ENCODE results near the gene CLDN4.
A peak's percentile ranks its signal among the peaks of the same experiment; 100 is the strongest.
"Not testable (repeated sequence)": the region's sequence is repeated elsewhere in the genome, so short reads cannot be mapped to it uniquely, and the experiment has no call there.

CLDN4 gene

GRCh38 chr7:73842067-73842976 lies 11.5 kb downstream of the CLDN4 start, which contains the start of gene METTL27:
Gene METTL27, minus strand, starts transcription at chr7:73842516. Its CDS starts 376 bp downstream, at chr7:73842140.
- peak; percentile 91 for DNase-seq (ENCODE audit: low read depth)

- DNase-seq (ENCODE audit: low read depth): no peak
Measured at GRCh38 chr7:73844131-73844547, 13.3 kb downstream of the CLDN4 start.

GRCh38 chr7:73844848-73845460 lies 14.2 kb downstream of the CLDN4 start:
- DNase-seq (ENCODE audit: low read depth): peak; percentile 78

- DNase-seq (ENCODE audit: low read depth): not testable (repeated sequence)
Measured at GRCh38 chr7:73845701-73846195, 15.0 kb downstream of the CLDN4 start.

GRCh38 chr7:73847941-73848723 lies 17.3 kb downstream of the CLDN4 start:
- DNase-seq (ENCODE audit: low read depth): no peak

GRCh38 chr7:73850781-73851207 lies 20.0 kb downstream of the CLDN4 start:
- peak; percentile 99 for DNase-seq (ENCODE audit: low read depth)

GRCh38 chr7:73851410-73852338 lies 20.9 kb downstream of the CLDN4 start:
- DNase-seq (ENCODE audit: low read depth): peak; percentile 94

GRCh38 chr7:73852500-73852899 lies 21.7 kb downstream of the CLDN4 start:
- DNase-seq (ENCODE audit: low read depth): no peak

- no peak for DNase-seq (ENCODE audit: low read depth)
Measured at GRCh38 chr7:73856941-73857340, 26.1 kb downstream of the CLDN4 start.

GRCh38 chr7:73858807-73859206 lies 28.0 kb downstream of the CLDN4 start:
- DNase-seq (ENCODE audit: low read depth): no peak

GRCh38 chr7:73860859-73861258 lies 30.1 kb downstream of the CLDN4 start, which contains the start of gene TMEM270:
Gene TMEM270, plus strand, starts transcription at chr7:73861159. Its CDS starts 36 bp downstream, at chr7:73861195.
- no peak for DNase-seq (ENCODE audit: low read depth)

- no peak for DNase-seq (ENCODE audit: low read depth)
Measured at GRCh38 chr7:73861305-73861704, 30.5 kb downstream of the CLDN4 start.

GRCh38 chr7:73864981-73865711 lies 34.4 kb downstream of the CLDN4 start:
- DNase-seq (ENCODE audit: low read depth): no peak

- DNase-seq (ENCODE audit: low read depth): no peak
Measured at GRCh38 chr7:73865738-73866445, 35.1 kb downstream of the CLDN4 start.

GRCh38 chr7:73866446-73866767 lies 35.6 kb downstream of the CLDN4 start:
- DNase-seq (ENCODE audit: low read depth): no peak

- no peak for DNase-seq (ENCODE audit: low read depth)
Measured at GRCh38 chr7:73869011-73869798, 38.4 kb downstream of the CLDN4 start.

GRCh38 chr7:73870041-73870492 lies 39.3 kb downstream of the CLDN4 start:
- DNase-seq (ENCODE audit: low read depth): no peak

- no peak for DNase-seq (ENCODE audit: low read depth)
Measured at GRCh38 chr7:73871163-73872011, 40.6 kb downstream of the CLDN4 start.
